SH-SY5Y (cell line): ENCODE measurements around the gene FBXO34.

Experiments
- GATA2 ChIP-seq: IDR thresholded peaks from 2 replicates; pipeline ENCODE4 v1.6.1; 2011; ENCODE audit warnings: mild to moderate bottlenecking, low read depth, low read length
- GATA3 ChIP-seq: IDR thresholded peaks from 2 replicates; pipeline ENCODE4 v1.6.1; 2011; ENCODE audit warnings: low read depth, mild to moderate bottlenecking, low read length, moderate library complexity

- no peak for TF ChIP-seq GATA2
- no peak for TF ChIP-seq GATA3
Observed at GRCh38 chr14:55243386-55243785, 27.8 kb upstream of the FBXO34 start.
